Endothelial cell of umbilical vein (primary cell): ENCODE data around the gene IL3.
"Not testable (repeated sequence)": the region's sequence is repeated elsewhere in the genome, so short reads cannot be mapped to it uniquely, and the experiment has no call there.

Experiments used
- JUN ChIP-seq: IDR thresholded peaks from 2 replicates; pipeline ENCODE4 v1.6.1; 2011; ENCODE audit warnings: borderline replicate concordance, low read depth; ENCODE audit not compliant: insufficient read length, insufficient read depth
- POLR2A ChIP-seq: IDR thresholded peaks from 2 replicates; pipeline ENCODE4 v1.6.1; 2012; ENCODE audit warnings: low read depth, mild to moderate bottlenecking, control low read depth, low read length
- TF ChIP-seq, protein P1 (sequence below), 2 donors: IDR thresholded peaks; 1 replicate in 1 of 2; 2 replicates in 1 of 2; pipeline ENCODE4 v1.5.1; 2011; ENCODE audit warnings: low read length in 2 of 2, mild to moderate bottlenecking in 2 of 2, moderate library complexity in 2 of 2, control low read depth in 1 of 2, inconsistent platforms in 1 of 2, low read depth in 1 of 2; ENCODE audit not compliant: insufficient read depth in 1 of 2; ENCODE audit errors: extremely low read depth in 1 of 2

DNA sequence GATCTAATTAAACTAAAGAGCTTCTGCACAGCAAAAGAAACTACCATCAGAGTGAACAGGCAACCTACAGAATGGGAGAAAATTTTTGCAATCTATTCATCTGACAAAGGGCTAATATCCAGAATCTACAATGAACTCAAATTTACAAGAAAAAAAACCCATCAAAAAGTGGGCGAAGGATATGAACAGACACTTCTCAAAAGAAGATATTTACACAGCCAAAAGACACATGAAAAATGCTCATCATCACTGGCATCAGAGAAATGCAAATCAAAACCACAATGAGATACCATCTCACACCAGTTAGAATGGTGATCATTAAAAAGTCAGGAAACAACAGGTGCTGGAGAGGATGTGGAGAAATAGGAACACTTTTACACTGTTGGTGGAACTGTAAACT is 48.0 kb downstream of the IL3 start:
- TF ChIP-seq JUN, POLR2A: not testable (repeated sequence)
- TF ChIP-seq, protein P1, sequence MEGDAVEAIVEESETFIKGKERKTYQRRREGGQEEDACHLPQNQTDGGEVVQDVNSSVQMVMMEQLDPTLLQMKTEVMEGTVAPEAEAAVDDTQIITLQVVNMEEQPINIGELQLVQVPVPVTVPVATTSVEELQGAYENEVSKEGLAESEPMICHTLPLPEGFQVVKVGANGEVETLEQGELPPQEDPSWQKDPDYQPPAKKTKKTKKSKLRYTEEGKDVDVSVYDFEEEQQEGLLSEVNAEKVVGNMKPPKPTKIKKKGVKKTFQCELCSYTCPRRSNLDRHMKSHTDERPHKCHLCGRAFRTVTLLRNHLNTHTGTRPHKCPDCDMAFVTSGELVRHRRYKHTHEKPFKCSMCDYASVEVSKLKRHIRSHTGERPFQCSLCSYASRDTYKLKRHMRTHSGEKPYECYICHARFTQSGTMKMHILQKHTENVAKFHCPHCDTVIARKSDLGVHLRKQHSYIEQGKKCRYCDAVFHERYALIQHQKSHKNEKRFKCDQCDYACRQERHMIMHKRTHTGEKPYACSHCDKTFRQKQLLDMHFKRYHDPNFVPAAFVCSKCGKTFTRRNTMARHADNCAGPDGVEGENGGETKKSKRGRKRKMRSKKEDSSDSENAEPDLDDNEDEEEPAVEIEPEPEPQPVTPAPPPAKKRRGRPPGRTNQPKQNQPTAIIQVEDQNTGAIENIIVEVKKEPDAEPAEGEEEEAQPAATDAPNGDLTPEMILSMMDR (IDR thresholded peaks at IDR 0.05; ENCODE audit: extremely low read depth in 1 of 2, insufficient read depth in 1 of 2, low read depth in 1 of 2, low read length in 2 of 2): not testable (repeated sequence)
